GM12878 (cell line): ENCODE results near the gene SNRPE.

Source experiments
- NFXL1 ChIP-seq: fragments of 450-650 bp; IDR thresholded peaks from 2 replicates; pipeline ENCODE4 v1.6.1; 2017; ENCODE audit warnings: antibody characterized with exemption, mild to moderate bottlenecking, borderline replicate concordance
- SIN3A ChIP-seq: IDR thresholded peaks from 2 replicates; pipeline ENCODE4 v1.6.1; 2012; ENCODE audit warnings: low read depth, low read length, improper control_type of control experiment
- ZBTB4 ChIP-seq: fragments of 450-650 bp; formaldehyde crosslinking; IDR thresholded peaks from 2 replicates; pipeline ENCODE4 v1.4.0; 2022; ENCODE audit warnings: mild to moderate bottlenecking, moderate library complexity

GRCh38 chr1:203870245-203870644, 8.8 kb downstream of the SNRPE start:
- no peak for TF ChIP-seq SIN3A
- TF ChIP-seq NFXL1: no peak
- TF ChIP-seq ZBTB4 (CRISPR knock-in tag): no peak
